Jurkat, Clone E6-1 (cell line): ENCODE results near the gene ARHGAP21.

Experiments
- DNase-seq: peaks from one replicate; pipeline ENCODE4 v3.0.0-alpha.2; 2011; ENCODE audit warnings: low read depth, low spot score
- H3K4me3 ChIP-seq: 2 replicates; pipeline ENCODE4 v1.5.1; 2011; ENCODE audit warnings: mild to moderate bottlenecking, low read length, control low read depth, moderate library complexity

ARHGAP21 gene

DNA sequence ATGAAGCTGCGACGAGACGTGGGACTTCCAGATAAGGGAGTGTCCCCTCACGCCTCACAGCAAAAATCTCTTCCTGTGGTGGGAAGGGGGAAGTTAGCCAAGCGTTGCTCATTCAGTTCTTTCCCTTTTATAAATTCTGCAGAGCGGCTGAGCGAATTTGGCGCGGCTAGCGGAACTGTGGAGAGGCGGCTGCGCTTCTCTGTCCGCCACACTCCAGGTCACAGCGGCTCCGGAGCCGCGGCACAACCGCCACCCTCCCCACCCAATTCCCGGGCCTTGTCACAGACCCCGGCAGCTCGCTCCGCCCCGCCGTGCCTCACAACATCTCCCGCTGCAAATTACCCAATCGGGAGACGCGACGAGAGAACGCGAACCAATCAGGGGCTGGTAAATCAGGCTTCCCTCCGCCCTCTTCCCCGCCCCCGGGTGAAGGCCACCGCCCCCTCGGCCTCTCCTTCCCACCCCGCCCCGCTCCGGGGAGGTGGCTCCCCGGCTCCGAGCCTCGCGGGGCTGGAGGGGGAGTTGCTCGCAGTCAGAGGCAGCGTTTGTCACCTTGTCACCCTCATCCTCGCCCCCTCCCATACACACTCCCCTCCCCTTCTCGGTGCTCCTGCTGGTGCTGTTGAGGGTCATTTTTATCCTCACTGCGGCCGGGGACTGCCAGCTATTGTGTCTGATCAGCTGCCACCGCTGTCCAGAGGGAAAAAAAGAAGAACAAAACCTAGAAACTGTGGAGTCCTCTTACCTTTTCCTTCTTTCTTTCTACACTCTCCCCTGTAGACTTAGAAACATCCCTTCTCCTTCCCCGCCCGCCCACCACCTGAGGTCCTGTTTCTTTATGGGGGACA lies 918 bp upstream of the ARHGAP21 start:
- peak overlapping the region; percentile 76 for H3K4me3 ChIP-seq
- DNase-seq = peak; percentile 97

DNA sequence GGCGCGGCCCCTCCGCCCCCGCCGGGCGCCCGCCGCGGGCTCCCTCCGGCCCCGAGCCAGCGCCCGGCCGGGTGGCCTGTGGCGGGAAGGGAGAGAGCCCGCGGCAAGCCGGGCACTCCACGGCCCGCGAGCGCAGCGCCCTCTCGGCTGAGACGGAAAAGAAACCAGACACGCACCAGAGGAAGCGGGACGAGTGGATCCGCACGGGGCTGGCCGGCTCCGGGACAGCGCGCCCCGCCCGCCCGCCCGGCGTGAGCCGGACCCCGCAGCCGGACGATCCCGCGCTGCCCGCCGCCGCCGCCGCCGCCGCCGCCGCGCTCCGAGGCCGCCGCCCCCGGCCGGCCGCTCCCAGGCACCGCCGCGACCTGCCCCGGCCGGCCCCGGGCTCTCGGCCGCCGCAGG lies 300 bp downstream of the ARHGAP21 start:
- no peak for DNase-seq
- H3K4me3 ChIP-seq = peak overlapping the region; percentile 76

GRCh38 chr10:24722676-24723385 lies 856 bp downstream of the ARHGAP21 start:
- peak; percentile 76 for DNase-seq
- peak overlapping the region; percentile 60 for H3K4me3 ChIP-seq

DNA sequence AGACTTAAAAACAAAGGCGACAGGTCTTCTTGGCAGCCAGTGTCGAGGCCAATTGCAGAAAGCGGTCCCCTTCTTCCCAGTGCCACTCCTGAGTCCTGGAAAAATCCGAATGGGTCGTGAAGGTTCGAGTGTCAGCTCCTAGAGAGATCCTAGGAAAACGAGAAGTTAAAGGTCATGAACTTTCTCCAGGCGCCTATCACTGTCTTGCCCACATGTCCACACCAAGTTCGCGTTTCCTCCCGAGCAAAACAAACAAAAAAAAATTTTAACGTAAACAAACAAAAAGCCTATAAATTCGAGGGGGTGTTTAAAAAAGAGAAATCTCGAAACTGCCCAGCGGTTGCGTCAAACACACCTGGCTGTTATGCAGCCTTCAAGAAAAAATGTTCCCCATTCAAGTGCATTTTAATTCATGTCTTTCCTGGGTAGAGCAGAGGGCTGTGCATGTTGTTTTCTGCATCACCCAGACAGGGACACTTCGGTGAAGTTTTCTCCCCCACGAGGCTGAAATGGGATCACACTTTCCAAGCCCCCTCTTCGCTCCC lies 1.5 kb downstream of the ARHGAP21 start:
- peak overlapping the region; percentile 60 for H3K4me3 ChIP-seq
- DNase-seq = no peak

GRCh38 chr10:24721229-24722106 lies 2.2 kb downstream of the ARHGAP21 start:
- DNase-seq = no peak
- no peak overlapping the region for H3K4me3 ChIP-seq

- H3K4me3 ChIP-seq = no peak overlapping the region
- no peak for DNase-seq
Measured at GRCh38 chr10:24720096-24720495, 3.6 kb downstream of the ARHGAP21 start.

- no peak for DNase-seq
- no peak overlapping the region for H3K4me3 ChIP-seq
Measured at GRCh38 chr10:24718031-24718855, 5.4 kb downstream of the ARHGAP21 start.

- DNase-seq = no peak
- H3K4me3 ChIP-seq = no peak overlapping the region
Measured at GRCh38 chr10:24716295-24716694, 7.4 kb downstream of the ARHGAP21 start.

- no peak for DNase-seq
- no peak overlapping the region for H3K4me3 ChIP-seq
Measured at GRCh38 chr10:24715246-24715769, 8.4 kb downstream of the ARHGAP21 start.

DNA sequence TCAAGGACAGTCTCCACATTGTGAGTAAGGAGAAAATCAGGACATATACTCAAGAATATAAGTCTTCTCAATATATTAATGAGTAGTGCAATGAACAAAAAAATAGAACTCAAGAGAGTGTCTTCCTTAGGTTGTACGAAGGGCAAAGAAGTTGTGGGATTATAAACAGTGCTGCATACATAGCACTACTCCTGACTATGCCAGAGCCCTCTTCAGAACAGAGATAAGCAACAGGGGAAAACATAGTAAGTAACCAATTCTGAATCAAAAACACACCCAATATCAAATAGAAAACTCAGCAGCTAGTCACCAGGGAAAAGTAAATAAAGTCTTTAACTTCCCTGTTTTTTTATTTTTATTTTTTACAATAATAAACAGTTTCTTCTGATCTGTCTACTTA lies 10.6 kb downstream of the ARHGAP21 start:
- no peak for DNase-seq
- H3K4me3 ChIP-seq = no peak overlapping the region

DNA sequence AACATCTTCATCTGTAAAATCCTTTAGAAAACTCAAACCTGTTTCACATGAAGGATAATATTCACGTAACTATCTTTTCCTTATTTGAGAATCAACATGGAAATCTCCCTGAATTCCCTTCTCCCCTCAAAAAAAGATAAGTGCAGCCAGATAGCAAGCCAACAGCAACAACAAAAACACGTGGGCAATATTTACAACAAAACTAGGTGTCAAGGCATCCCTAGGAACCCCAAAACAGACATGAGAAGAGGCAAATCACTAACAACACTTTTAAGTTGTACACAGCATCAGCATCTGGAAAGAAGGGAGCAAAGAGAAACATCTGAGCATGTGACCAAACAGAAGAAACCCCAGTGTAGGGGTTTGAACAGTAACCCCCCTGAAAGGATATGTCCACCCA lies 12.2 kb downstream of the ARHGAP21 start:
- H3K4me3 ChIP-seq = no peak overlapping the region

GRCh38 chr10:24708081-24708480 lies 15.6 kb downstream of the ARHGAP21 start:
- no peak for DNase-seq
- no peak overlapping the region for H3K4me3 ChIP-seq

More for the DNA sequence above, 12.2 kb downstream of the ARHGAP21 start:
- no peak for DNase-seq

DNA sequence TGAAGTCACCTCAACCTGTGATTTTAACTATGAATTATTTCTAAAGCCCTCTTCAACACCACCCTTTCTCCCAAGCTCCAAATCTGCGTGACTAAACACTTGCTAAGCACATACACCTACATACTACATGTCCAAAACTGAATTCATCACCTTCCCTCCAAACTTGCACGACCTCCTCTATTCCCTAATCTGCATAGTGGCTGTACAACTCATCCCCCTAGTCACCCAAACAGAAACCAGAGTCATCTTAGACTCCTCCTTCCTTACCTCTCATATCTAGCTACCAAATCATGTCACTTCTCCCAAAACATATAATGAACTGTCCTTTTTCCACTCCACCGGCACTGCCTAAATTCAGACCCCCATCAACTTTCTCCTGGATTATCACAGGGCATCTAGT lies 16.2 kb downstream of the ARHGAP21 start:
- no peak for DNase-seq
- no peak overlapping the region for H3K4me3 ChIP-seq

- peak; percentile 51 for DNase-seq
- H3K4me3 ChIP-seq = no peak overlapping the region
Measured at GRCh38 chr10:24706479-24707118, 17.1 kb downstream of the ARHGAP21 start.

DNA sequence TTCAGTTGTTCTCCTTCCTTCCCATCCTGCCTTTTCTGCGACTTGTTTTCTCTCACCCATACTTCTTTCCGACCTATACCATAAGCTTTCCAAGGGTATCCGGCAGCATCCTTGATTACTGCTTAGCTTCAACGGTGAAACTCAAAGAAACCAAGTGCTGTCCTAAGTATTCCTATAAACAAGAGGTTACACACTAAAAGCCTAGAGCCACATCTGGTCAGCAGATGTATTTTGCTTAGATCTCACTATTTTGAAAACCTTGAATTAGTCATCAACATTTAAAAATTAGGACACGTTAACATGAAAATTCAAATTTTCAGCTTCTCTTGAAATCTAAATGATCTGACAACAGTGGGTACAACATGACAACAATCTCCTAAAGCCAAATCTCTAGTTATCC lies 20.0 kb downstream of the ARHGAP21 start:
- H3K4me3 ChIP-seq = no peak overlapping the region
- DNase-seq = no peak

GRCh38 chr10:24701447-24701846 lies 22.2 kb downstream of the ARHGAP21 start:
- peak; percentile 67 for DNase-seq
- no peak overlapping the region for H3K4me3 ChIP-seq

DNA sequence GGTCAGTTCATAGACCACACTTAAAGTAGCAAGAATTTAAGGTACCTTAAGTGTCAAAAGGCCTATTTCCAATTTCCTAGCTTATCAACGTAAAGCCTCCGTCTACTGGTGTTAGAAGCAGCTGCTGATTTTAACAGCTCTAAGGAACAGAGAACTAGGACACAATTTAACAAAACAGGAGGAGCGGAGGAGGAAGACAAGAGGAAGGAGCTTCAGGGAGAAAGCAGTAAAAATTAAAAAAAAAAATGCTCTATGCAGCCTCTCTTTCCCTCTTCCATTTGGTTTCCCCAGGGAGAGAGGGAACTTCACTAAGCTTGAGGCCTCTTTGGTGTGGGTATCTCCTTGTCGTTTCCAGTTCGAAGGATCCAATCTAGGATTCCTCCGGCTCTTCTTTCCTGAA lies 22.7 kb downstream of the ARHGAP21 start:
- no peak for DNase-seq
- H3K4me3 ChIP-seq = no peak overlapping the region

- no peak for DNase-seq
Measured at GRCh38 chr10:24698270-24698669, 25.4 kb downstream of the ARHGAP21 start.

More at GRCh38 chr10:24698270-24698669, 25.4 kb downstream of the ARHGAP21 start:
- no peak overlapping the region for H3K4me3 ChIP-seq
